ENCODE results near the gene THOP1.

THOP1 gene

DNA sequence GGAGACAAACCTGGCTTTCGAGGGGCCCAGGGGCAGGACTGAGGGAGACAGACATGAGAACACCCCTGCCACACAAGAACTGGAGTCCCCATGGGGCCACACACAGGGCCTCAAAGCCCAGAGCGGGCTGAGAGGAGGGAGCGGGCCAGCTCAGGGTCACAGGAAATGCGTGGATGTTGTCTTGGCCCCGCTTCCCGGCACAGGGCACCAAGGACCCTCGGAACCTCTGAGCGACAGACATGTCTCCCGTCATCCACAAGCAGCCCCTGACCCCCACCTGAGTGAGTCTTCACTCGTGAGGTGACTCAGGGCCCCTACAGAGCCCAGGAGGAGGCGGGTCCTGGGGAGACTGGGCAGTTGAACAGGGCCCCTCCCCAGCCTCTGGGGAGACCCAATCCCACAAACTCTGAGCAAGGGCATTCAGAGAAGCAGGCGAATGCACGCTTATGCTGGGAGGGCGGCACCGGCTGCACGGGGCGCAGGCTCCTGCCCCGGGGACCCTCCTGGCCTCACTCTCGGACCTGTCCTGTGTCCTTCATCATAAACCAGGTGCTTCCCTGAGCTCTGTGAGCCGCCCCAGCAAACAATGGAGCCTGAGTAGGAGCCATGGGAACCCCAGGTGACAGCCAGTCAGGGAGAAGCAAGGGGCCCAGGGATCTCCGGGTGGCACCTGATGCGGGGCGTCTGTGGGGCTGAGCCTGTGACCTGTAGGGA, 22.4 kb upstream of the THOP1 start:
- TF ChIP-seq, protein P1, sequence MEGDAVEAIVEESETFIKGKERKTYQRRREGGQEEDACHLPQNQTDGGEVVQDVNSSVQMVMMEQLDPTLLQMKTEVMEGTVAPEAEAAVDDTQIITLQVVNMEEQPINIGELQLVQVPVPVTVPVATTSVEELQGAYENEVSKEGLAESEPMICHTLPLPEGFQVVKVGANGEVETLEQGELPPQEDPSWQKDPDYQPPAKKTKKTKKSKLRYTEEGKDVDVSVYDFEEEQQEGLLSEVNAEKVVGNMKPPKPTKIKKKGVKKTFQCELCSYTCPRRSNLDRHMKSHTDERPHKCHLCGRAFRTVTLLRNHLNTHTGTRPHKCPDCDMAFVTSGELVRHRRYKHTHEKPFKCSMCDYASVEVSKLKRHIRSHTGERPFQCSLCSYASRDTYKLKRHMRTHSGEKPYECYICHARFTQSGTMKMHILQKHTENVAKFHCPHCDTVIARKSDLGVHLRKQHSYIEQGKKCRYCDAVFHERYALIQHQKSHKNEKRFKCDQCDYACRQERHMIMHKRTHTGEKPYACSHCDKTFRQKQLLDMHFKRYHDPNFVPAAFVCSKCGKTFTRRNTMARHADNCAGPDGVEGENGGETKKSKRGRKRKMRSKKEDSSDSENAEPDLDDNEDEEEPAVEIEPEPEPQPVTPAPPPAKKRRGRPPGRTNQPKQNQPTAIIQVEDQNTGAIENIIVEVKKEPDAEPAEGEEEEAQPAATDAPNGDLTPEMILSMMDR (IDR thresholded peaks at IDR 0.05; ENCODE audit: low read length, missing control alignments) = no peak
- no peak for DNase-seq (ENCODE audit: low read depth)
- no peak overlapping the region for H3K4me3 ChIP-seq (replicated peaks; ENCODE audit: low read depth, low read length)

DNA sequence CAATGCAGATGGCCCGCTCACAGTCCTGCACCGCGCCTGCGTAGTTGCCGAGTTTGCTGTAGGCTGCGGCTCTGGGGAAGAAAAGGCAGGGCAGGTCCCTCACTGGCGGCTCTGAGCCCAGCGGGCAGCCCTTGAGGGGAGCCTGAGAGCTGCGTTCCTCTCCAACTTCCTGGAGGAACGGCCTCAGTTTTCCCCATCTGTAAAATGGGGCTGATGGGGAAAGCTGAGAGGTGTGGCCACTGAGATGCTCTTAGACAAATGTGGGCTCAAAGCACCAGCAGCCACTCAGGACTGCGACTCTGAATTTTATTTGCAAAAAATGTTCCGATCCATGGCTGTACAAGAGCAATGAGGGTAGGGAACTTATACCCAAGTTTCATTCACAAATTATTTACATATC, 21.6 kb upstream of the THOP1 start:
- no peak overlapping the region for H3K4me3 ChIP-seq (replicated peaks; ENCODE audit: low read depth, low read length)
- no peak for DNase-seq (ENCODE audit: low read depth)
- TF ChIP-seq, protein P1 (IDR thresholded peaks at IDR 0.05; ENCODE audit: low read length, missing control alignments) = no peak

- TF ChIP-seq, protein P1 (IDR thresholded peaks at IDR 0.05; ENCODE audit: low read length, missing control alignments) = no peak
- H3K4me3 ChIP-seq (replicated peaks; ENCODE audit: low read depth, low read length) = no peak overlapping the region
Measured at GRCh38 chr19:2764945-2765344, 20.4 kb upstream of the THOP1 start.

GRCh38 chr19:2765376-2765775, 19.9 kb upstream of the THOP1 start:
- no peak for DNase-seq (ENCODE audit: low read depth)
- H3K4me3 ChIP-seq (replicated peaks; ENCODE audit: low read depth, low read length) = no peak overlapping the region
- TF ChIP-seq, protein P1 (IDR thresholded peaks at IDR 0.05; ENCODE audit: low read length, missing control alignments) = no peak

More at GRCh38 chr19:2764945-2765344, 20.4 kb upstream of the THOP1 start:
- DNase-seq (ENCODE audit: low read depth) = no peak

DNA sequence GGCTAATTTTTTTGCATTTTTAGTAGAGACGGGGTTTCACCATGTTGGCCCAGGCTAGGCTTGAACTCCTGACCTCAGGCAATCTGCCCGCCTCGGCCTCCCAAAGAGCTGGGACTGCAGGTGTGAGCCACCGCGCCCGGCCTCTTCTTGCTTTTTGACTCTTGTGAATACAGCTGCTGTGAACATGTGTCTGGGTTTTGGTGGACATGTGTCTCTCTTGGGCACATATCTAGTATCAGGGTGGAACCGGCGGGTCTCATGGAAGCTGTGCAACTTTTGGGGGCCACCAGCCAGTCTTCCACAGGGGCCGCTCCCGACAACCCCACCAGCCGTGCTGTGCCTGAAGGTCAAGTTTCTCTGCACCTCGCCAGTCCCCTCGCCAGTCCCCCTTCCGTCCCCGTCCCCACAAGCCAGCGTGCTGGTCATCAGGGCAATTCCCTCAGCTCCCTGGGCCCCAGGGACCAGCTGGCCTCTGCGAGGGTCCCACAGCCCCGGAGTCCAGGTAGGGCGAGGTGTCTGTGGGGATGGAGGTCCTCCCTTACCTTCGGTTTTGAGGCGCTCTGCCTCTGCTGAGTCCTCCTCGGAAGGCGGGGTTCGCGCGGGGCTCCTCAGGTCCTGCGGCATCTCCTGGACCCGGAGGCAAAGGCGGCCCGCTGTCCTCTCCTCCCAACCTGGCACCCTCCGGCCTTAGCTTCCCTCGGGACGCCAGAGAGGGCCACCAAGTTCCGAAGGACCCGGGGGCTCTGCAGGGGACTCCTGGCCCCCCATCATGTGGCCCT, 18.5 kb upstream of the THOP1 start:
- TF ChIP-seq, protein P1 (IDR thresholded peaks at IDR 0.05; ENCODE audit: low read length, missing control alignments) = no peak
- DNase-seq (ENCODE audit: low read depth) = no peak

GRCh38 chr19:2767688-2768087, 17.6 kb upstream of the THOP1 start:
- DNase-seq (ENCODE audit: low read depth) = no peak
- TF ChIP-seq, protein P1 (IDR thresholded peaks at IDR 0.05; ENCODE audit: low read length, missing control alignments) = no peak
- H3K4me3 ChIP-seq (replicated peaks; ENCODE audit: low read depth, low read length) = no peak overlapping the region

More for the DNA sequence above, 18.5 kb upstream of the THOP1 start:
- H3K4me3 ChIP-seq (replicated peaks; ENCODE audit: low read depth, low read length) = no peak overlapping the region
